Measurements from ENCODE around the gene TOPBP1. TPM values are rescaled to one million over a fixed set of nuclear protein-coding genes. Genes with fewer than 3 reads are reported as not detected.

The TOPBP1 gene
- total and polyA plus RNA-seq, 9 of the 15 experiments (the other 6 are each of a cell fraction or from before 2014, with no cell fraction given) = 16.6 to 77.6 (median 58.2) TPM

- TF ChIP-seq POLR2H (tag; IDR thresholded peaks at IDR 0.05; ENCODE audit: low read depth) (no peak), POLR2AphosphoS2 (IDR thresholded peaks at IDR 0.05; ENCODE audit: low read length) (no peak), GMEB1 (CRISPR knock-in tag; IDR thresholded peaks at IDR 0.05) (no peak), BRD4 (IDR thresholded peaks at IDR 0.05) (no peak), TFAM (CRISPR knock-in tag; conservative IDR thresholded peaks at IDR 0.05) (no peak), RBM34 (IDR thresholded peaks at IDR 0.05; ENCODE audit: borderline replicate concordance, insufficient read depth, low read length) (no peak), NKRF (IDR thresholded peaks at IDR 0.05; ENCODE audit: borderline replicate concordance) (no peak), ZNF23 (CRISPR knock-in tag; IDR thresholded peaks at IDR 0.05) (no peak), RBFOX2 (IDR thresholded peaks at IDR 0.05; ENCODE audit: low read depth, low read length) (no peak), NFIC (IDR thresholded peaks at IDR 0.05) (no peak), TRIM24 (IDR thresholded peaks at IDR 0.05) (no peak), ZBTB40 (IDR thresholded peaks at IDR 0.05) (no peak), ZBTB40 (CRISPR knock-in tag; IDR thresholded peaks at IDR 0.05) (no peak)
- TF ChIP-seq, protein P1, sequence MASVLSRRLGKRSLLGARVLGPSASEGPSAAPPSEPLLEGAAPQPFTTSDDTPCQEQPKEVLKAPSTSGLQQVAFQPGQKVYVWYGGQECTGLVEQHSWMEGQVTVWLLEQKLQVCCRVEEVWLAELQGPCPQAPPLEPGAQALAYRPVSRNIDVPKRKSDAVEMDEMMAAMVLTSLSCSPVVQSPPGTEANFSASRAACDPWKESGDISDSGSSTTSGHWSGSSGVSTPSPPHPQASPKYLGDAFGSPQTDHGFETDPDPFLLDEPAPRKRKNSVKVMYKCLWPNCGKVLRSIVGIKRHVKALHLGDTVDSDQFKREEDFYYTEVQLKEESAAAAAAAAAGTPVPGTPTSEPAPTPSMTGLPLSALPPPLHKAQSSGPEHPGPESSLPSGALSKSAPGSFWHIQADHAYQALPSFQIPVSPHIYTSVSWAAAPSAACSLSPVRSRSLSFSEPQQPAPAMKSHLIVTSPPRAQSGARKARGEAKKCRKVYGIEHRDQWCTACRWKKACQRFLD (CRISPR knock-in tag; IDR thresholded peaks at IDR 0.05) = no peak
- TF ChIP-seq, protein P2, sequence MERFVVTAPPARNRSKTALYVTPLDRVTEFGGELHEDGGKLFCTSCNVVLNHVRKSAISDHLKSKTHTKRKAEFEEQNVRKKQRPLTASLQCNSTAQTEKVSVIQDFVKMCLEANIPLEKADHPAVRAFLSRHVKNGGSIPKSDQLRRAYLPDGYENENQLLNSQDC (CRISPR knock-in tag; IDR thresholded peaks at IDR 0.05) = no peak
These were observed 32.6 kb downstream of the TOPBP1 start (continued) for GRCh38 chr3:133629146-133629545.
